Heart left ventricle (tissue), 13 donors: ENCODE results near the gene RNFT2.

ENCODE experiments used
- CTCF ChIP-seq, 12 donors: fragments of 200-600 bp; sonication (generic) in 4 of 12; IDR thresholded peaks; one replicate each; pipeline versions ENCODE4 v1.5.0 to v1.8.0; 2018 to 2022; ENCODE audit warnings: antibody characterized with exemption in 12 of 12, mild to moderate bottlenecking in 5 of 12
- POLR2A ChIP-seq, 2 donors: fragments of 450-650 bp; IDR thresholded peaks; one replicate each; pipeline ENCODE4 v1.6.1; 2017; ENCODE audit warnings: antibody characterized with exemption in 2 of 2, mild to moderate bottlenecking in 2 of 2, moderate library complexity in 2 of 2
- donor health status: ischemic (EF 13 %, LVEDD 7.1; RV severe dilation, severe dysfunction).
- donor health status: DM: no; HTN: yes; CAD: no.
- donor health status: DM: no; HTN: no; CAD: no.
- donor health status: ischemic (EF 25% LVEDD 6.9; RV normal size, moderate dysfunction).
- donor health status: ischemic (EF 25% LVEDD 5.7; RV mildly dilated, moderate dysfunction).
- donor health status: ischemic (EF 35%, LVEDD 5.7; RV mildly dilated, moderate dysfunction).
- donor health status: nonischemic (EF 11% LVEDD 7.7; RV severe dilation, severe dysfunction).
- donor health status: DM: yes; HTN: yes; CAD: no.
- donor health status: PGD.
- donor health status: ischemic (EF 29% LVEDD 5.4; RV normal size, mild dysfunction).
- donor health status: nonischemic (EF 23%, LVEDD 6.1; RV moderate dilation, normal function).

GRCh38 chr12:116710370-116711150, 27.6 kb upstream of the RNFT2 start:
- TF ChIP-seq CTCF (IDR thresholded peaks at IDR 0.05): no peak
- TF ChIP-seq POLR2A (IDR thresholded peaks at IDR 0.05): no peak
